Measurements from ENCODE around the gene CCR6.

Gene CCR6

GRCh38 chr6:167119670-167120582 is 3.0 kb upstream of the CCR6 start:
- no peak for DNase-seq (ENCODE audit: low read depth, low spot score)

DNA sequence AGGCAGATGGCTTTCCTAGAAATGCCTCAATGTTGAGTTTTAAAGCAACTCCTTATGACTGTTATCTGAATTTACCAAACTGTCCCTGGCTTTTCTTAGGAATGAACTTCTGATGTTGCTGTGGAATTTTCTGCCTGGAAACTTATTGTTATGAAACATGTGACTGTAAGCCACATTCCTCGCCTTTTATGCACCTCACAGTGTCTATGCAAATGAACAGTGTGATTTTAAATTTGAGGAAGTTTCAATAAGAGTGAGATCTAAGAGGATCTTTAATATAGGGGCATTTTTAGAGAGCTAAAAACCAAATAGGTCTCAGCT is 2.4 kb upstream of the CCR6 start:
- DNase-seq (ENCODE audit: low read depth, low spot score): no peak

DNA sequence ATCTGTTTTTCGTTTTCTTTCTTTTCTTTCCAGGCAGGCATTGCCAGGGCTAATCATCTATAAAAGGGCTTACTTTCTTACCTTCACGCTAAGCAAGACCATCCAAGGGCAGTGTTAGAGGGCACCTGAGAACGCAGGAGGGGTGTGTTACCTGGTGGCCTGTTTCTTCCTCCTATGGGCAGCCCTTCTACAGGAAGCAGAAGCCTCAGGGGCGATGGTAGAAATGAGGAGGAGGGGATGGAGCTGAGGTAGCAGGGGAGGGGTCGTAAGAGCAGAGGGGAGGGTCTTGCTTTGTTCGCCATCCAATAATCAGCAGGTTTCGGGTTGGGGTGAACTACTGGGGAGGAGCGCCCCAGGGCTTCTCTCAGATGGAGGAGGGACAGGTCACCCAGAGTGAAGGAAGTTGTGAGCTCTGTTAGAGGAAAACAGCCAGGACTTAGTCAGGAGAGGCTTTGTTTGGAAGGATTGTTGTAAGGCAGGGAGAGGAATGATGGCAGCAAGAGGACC is 1.5 kb upstream of the CCR6 start:
- no peak for DNase-seq (ENCODE audit: low read depth, low spot score)

GRCh38 chr6:167122041-167122826 is 662 bp upstream of the CCR6 start:
- DNase-seq (ENCODE audit: low read depth, low spot score): no peak

DNA sequence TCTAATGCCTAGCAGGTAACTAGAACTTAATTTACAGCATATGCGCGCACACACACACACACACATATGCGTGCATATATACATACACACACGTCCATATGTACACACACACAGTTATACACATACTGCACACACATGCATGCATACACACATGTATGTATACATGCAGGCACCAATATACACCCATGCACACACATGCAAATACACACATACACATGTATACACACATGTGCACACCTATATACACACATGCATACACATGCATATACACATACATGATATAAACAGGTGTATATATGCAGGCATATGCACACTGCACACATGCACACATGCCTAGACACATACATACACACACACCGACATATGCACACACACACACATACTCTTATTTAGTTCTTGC is 1.9 kb downstream of the CCR6 start:
- no peak for DNase-seq (ENCODE audit: low read depth, low spot score)

DNA sequence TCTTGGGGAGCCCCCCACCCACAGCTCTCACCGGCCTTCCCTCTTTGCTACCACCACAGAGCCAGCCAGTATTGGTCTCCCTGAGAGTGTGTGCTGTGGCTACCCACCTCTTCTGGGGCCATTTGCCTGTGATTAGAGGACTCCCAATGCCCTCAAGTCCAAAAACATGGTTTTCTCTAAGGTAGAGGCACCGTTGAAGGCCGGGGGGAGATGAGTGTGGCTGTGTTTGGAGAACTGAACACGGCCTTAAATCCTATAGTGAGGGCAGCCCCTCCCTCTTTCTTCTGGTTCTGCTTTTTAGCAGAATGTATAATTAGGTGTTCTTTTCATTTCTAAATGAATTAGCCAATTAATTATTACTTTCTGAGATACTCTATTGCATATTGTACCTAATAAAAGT is 2.5 kb downstream of the CCR6 start:
- DNase-seq (ENCODE audit: low read depth, low spot score): no peak

- no peak for DNase-seq (ENCODE audit: low read depth, low spot score)
Measured at GRCh38 chr6:167125855-167126349, 3.0 kb downstream of the CCR6 start.

GRCh38 chr6:167127785-167128531 is 5.1 kb downstream of the CCR6 start:
- DNase-seq (ENCODE audit: low read depth, low spot score): no peak

GRCh38 chr6:167129159-167129558 is 6.3 kb downstream of the CCR6 start:
- DNase-seq (ENCODE audit: low read depth, low spot score): no peak

GRCh38 chr6:167129562-167129961 is 6.7 kb downstream of the CCR6 start:
- no peak for DNase-seq (ENCODE audit: low read depth, low spot score)

DNA sequence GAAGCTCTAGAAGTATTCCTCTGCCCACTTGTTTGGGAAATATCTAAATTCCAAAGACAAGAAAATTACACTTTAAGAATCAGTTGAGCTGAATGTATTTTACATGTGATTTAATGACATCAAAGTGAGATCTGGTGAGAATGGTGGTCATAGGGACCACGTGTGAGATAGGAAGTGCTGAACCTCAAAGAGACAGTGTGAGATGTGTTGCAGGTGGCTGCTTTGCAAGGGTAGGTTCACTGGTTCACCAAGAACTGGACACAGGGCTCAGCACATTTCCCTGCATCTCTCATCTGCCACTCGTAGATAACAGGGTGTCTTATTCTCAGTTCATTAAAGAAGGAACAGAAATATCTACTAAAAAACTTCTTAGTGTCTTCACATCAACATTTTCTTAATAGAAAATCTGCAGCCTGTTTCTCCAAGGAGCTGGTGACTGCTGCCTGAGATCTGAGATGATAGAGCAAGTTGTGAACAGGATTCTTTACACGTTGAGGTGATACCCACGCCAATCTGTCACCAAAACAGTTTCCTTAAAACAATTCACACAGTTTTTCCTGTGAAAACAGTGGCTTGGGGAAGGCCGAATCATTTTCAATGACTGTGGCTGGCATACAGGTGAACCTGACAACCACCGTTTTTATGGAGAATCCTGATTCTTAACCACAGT is 7.2 kb downstream of the CCR6 start:
- DNase-seq (ENCODE audit: low read depth, low spot score): no peak

GRCh38 chr6:167130712-167131684 is 8.1 kb downstream of the CCR6 start:
- DNase-seq (ENCODE audit: low read depth, low spot score): no peak

- no peak for DNase-seq (ENCODE audit: low read depth, low spot score)
Measured at GRCh38 chr6:167134448-167135328, 11.8 kb downstream of the CCR6 start.

- no peak for DNase-seq (ENCODE audit: low read depth, low spot score)
Measured at GRCh38 chr6:167136376-167136775, 13.5 kb downstream of the CCR6 start.

- DNase-seq (ENCODE audit: low read depth, low spot score): no peak
Measured at GRCh38 chr6:167137081-167137480, 14.2 kb downstream of the CCR6 start.

DNA sequence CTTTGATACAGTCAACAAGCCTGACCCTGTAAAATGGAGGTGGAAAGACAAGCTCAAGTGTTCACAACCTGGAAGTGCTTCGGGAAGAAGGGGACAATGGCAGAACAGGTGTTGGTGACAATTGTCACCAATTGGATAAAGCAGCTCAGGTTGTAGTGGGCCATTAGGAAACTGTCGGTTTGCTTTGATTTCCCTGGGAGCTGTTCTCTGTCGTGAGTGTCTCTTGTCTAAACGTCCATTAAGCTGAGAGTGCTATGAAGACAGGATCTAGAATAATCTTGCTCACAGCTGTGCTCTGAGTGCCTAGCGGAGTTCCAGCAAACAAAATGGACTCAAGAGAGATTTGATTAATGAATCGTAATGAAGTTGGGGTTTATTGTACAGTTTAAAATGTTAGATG is 15.0 kb downstream of the CCR6 start:
- no peak for DNase-seq (ENCODE audit: low read depth, low spot score)

DNA sequence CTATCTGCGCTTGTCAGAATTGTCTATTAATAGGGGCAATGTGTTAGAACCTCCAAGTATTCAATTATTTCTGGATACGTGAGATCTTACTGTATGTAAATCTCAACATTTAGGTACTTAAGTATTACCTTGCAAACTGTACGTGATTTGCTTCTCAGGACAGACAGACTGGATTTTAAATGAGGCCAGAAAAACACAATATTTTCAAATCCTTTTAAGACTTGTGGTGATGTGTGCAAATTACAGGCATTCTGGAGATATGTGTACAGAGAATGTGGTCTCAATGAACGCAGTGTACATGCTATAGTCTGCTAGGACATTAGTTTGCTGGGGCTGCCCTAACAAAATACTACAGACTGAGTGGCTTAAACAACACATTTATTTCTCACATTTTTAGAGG is 16.9 kb downstream of the CCR6 start:
- DNase-seq (ENCODE audit: low read depth, low spot score): no peak

DNA sequence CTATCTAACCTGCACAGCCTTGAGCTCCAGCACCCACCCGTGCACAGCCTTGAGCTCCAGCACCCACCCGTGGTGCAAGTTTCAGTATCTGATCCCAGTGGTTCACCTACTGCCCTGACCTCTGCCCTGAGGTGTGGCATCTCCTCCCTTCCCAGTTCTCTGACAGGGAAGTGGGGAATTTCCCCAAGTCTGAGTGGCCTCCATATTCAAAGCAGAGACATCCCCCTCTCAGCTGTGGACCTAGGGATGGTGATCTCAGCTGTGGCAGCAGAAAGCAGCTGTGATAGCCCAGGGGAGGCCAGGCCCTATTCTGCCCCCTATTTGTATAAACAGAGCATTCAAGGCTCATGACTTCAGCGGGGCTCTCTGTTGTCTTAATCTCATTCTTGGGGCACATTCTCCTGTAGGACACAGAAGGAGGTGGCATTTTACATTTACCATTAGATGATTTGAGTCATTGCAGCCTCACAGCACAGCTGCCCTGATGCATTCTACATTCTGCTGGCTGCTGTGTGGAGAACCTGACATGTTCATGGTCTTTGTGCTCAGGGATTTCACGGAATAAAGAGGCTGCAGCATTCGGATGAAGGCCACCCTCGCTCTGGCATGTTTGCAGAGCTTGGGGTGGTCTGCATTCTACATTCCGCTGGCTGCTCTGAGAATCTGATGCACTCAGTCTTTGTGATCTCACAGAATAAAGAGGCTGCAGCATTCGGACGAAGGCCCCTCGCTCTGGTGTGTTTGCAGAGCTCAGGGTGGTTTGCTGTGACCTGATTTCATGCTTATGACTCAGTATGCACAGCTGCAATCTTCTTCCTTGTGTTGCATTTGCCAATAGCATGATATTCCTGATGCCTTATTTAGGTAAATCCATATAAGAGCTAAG is 17.9 kb downstream of the CCR6 start:
- DNase-seq (ENCODE audit: low read depth, low spot score): no peak

Measured in activated CD4-positive, CD25-positive, alpha-beta regulatory T cell treated with anti-CD3 and anti-CD28 coated beads, Interleukin-2, amount 50 U/mL, for 16 hours (primary cell).